LNCAP (cell line): ENCODE results near the gene TJP1.

Experiments used
- CTCF ChIP-seq: fragments of 450-650 bp; IDR thresholded peaks from 2 replicates; pipeline ENCODE4 v1.5.1; 2017; ENCODE audit warnings: mild to moderate bottlenecking

TJP1 gene

GRCh38 chr15:29838352-29839010 lies 16.2 kb upstream of the TJP1 start:
- no peak for TF ChIP-seq CTCF

GRCh38 chr15:29835301-29835700 lies 13.0 kb upstream of the TJP1 start:
- TF ChIP-seq CTCF: no peak

- no peak for TF ChIP-seq CTCF
These were observed 10.4 kb upstream of the TJP1 start for GRCh38 chr15:29832709-29833108.

- no peak for TF ChIP-seq CTCF
These were observed 4.9 kb upstream of the TJP1 start for GRCh38 chr15:29826908-29827820.

- TF ChIP-seq CTCF: no peak
These were observed 3.0 kb upstream of the TJP1 start for GRCh38 chr15:29825227-29825626.

GRCh38 chr15:29822684-29823459 lies 604 bp upstream of the TJP1 start:
- no peak for TF ChIP-seq CTCF

- no peak for TF ChIP-seq CTCF
These were observed 710 bp downstream of the TJP1 start for GRCh38 chr15:29821416-29822099.
